HepG2 (cell line): Measurements from ENCODE around the gene ADARB2.

ENCODE experiments used
- CHD4 ChIP-seq: fragments of 200-600 bp; sonication (generic); IDR thresholded peaks from 2 replicates; pipeline ENCODE4 v1.7.0; 2017; ENCODE audit warnings: mild to moderate bottlenecking, low read length, borderline replicate concordance
- NFRKB ChIP-seq: fragments of 450-650 bp; IDR thresholded peaks from 2 replicates; pipeline ENCODE4 v1.6.1; 2017
- POLR2A ChIP-seq, 2 experiments: IDR thresholded peaks; 2 replicates each; pipeline ENCODE4 v1.6.1; 2011; ENCODE audit warnings: low read depth in 2 of 2, low read length in 2 of 2, mild to moderate bottlenecking in 1 of 2, moderate library complexity in 1 of 2; ENCODE audit not compliant: insufficient read depth in 1 of 2
- POLR2AphosphoS5 ChIP-seq: IDR thresholded peaks from 2 replicates; pipeline ENCODE4 v1.6.1; 2012; ENCODE audit warnings: low read depth, low read length
- RAD21 ChIP-seq: fragments of 450-650 bp; formaldehyde crosslinking; IDR thresholded peaks from 2 replicates; pipeline ENCODE4 v1.5.0; 2020; ENCODE audit warnings: mild to moderate bottlenecking
- RFX1 ChIP-seq: fragments of 450-650 bp; IDR thresholded peaks from 2 replicates; pipeline ENCODE4 v1.6.1; 2017
- TAF1 ChIP-seq: sonication (generic); formaldehyde crosslinking; IDR thresholded peaks from 2 replicates; pipeline ENCODE4 v1.4.0; 2020; ENCODE audit warnings: missing genetic modification reagents
- ZBTB26 ChIP-seq: IDR thresholded peaks from 2 replicates; pipeline ENCODE4 v1.6.1; 2016; ENCODE audit warnings: missing compliant biosample characterization, missing genetic modification reagents, borderline replicate concordance
- ZBTB7A ChIP-seq: sonication (generic); formaldehyde crosslinking; IDR thresholded peaks from 2 replicates; pipeline ENCODE4 v1.8.0; 2022; ENCODE audit warnings: mild to moderate bottlenecking, missing genetic modification reagents
- ZNF772 ChIP-seq: sonication (generic); formaldehyde crosslinking; IDR thresholded peaks from 2 replicates; pipeline ENCODE4 v1.5.0; 2020; ENCODE audit warnings: mild to moderate bottlenecking, missing genetic modification reagents
- TF ChIP-seq, protein P1 (sequence below): sonication (generic); formaldehyde crosslinking; IDR thresholded peaks from 2 replicates; pipeline ENCODE4 v1.5.0; 2020; ENCODE audit warnings: mild to moderate bottlenecking, missing genetic modification reagents, moderate library complexity
- TF ChIP-seq, protein P2 (sequence below): IDR thresholded peaks from 2 replicates; pipeline ENCODE4 v1.6.1; 2012; ENCODE audit warnings: inconsistent platforms

DNA sequence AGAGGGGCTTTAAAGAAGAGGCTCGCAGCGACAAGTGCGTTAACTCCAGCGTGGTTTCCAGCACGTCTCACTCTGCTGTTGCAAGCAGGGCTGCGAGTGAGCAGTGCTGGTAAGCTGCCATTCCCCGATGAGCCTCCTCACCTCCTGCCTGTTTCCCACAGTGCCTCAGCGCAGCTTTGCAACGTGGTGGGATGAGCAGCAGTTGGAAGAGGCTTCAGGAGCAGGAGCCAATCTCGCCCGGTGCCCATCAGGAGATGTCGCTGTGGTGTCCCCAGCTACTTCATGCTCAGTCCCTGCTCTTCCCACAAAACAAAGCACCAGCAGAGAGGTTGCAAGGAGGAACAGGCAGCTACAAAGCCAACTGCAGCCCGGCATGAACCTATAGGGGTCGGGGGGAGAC is 2.4 kb upstream of the ADARB2 start:
- TF ChIP-seq ZNF772 (CRISPR knock-in tag) (no peak), CHD4 (no peak), ZBTB26 (CRISPR knock-in tag) (no peak), ZBTB7A (CRISPR knock-in tag) (no peak), TAF1 (CRISPR knock-in tag) (no peak), RAD21 (CRISPR knock-in tag) (no peak), NFRKB (no peak), POLR2A (IDR thresholded peaks at IDR 0.05; ENCODE audit: insufficient read depth in 1 of 2, low read depth in 2 of 2, low read length in 2 of 2) (no peak), RFX1 (no peak), POLR2AphosphoS5 (no peak)
- TF ChIP-seq, protein P1, sequence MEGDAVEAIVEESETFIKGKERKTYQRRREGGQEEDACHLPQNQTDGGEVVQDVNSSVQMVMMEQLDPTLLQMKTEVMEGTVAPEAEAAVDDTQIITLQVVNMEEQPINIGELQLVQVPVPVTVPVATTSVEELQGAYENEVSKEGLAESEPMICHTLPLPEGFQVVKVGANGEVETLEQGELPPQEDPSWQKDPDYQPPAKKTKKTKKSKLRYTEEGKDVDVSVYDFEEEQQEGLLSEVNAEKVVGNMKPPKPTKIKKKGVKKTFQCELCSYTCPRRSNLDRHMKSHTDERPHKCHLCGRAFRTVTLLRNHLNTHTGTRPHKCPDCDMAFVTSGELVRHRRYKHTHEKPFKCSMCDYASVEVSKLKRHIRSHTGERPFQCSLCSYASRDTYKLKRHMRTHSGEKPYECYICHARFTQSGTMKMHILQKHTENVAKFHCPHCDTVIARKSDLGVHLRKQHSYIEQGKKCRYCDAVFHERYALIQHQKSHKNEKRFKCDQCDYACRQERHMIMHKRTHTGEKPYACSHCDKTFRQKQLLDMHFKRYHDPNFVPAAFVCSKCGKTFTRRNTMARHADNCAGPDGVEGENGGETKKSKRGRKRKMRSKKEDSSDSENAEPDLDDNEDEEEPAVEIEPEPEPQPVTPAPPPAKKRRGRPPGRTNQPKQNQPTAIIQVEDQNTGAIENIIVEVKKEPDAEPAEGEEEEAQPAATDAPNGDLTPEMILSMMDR (CRISPR knock-in tag), result no peak
- TF ChIP-seq, protein P2, sequence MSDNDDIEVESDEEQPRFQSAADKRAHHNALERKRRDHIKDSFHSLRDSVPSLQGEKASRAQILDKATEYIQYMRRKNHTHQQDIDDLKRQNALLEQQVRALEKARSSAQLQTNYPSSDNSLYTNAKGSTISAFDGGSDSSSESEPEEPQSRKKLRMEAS, result no peak
